Peyer's patch (tissue), 4 donors: ENCODE results near the gene PLCL2.

Experiments used
- CTCF ChIP-seq, 6 experiments: fragments of 450-650 bp in 4 of 6; fragments of 200-600 bp in 2 of 6; sonication (generic) in 1 of 6; IDR thresholded peaks; one replicate each; pipeline ENCODE4 v1.5.1; 2017 to 2019; ENCODE audit warnings: antibody characterized with exemption in 6 of 6, mild to moderate bottlenecking in 3 of 6, moderate library complexity in 1 of 6
- POLR2A ChIP-seq, 2 donors: fragments of 450-650 bp; IDR thresholded peaks; one replicate each; pipeline ENCODE4 v1.5.1; 2017; ENCODE audit warnings: antibody characterized with exemption in 2 of 2, mild to moderate bottlenecking in 2 of 2, moderate library complexity in 2 of 2

- TF ChIP-seq CTCF (IDR thresholded peaks at IDR 0.05) = no peak
- no peak for TF ChIP-seq POLR2A (IDR thresholded peaks at IDR 0.05)
These were observed 7.2 kb upstream of the PLCL2 start for GRCh38 chr3:16877505-16877904.
